Measurements from ENCODE around the gene IFIT5. TPM values are rescaled to one million over a fixed set of nuclear protein-coding genes. Genes with fewer than 3 reads are reported as not detected.

IFIT5 gene
- total and polyA plus RNA-seq, 7 experiments from 2014 or later: 13.0 to 34.0 (median 18.6) TPM

DNA sequence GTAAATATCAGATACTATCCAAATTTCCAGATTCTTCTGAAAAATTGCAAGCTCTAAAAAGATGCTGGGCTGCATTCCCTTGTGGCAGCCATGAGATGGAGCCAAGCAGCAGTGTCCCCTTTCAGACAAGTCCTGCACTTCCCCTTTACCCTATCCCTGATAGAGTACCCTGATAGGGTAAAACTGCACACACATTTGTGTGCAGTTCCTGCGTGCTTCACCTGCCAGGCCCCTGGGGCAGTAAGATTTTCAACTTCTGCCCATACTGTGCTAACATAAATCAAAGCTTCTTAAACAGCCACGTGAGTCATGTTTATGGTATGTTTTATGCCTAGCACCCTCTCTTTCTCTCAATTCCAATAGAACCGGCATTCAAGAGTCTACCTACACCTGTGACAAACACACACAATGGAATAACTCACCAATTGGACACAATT, 52.2 kb downstream of the IFIT5 start:
- H3K27ac Mint-ChIP-seq: no peak overlapping the region
- no peaks in the 10 kb centered on the region for H3K9me3 ChIP-seq (ENCODE audit: control insufficient read depth in 2 of 3, low read length in 3 of 3)
- H3K36me3 Mint-ChIP-seq: peaks cover 0 to 2% (median 0%) of the 10 kb centered on the region in 5 donors
- intact Hi-C loops (cut with micrococcal nuclease): no loop called here
- ChIA-PET POLR2A (no interaction called here), CTCF (no interaction called here)
- H3K27me3 Mint-ChIP-seq: peaks cover 0 to 23% (median 3%) of the 10 kb centered on the region in 5 donors
- DNase-seq: no peak
- H3K4me3 Mint-ChIP-seq: no peak overlapping the region
- H3K4me3 ChIP-seq (ENCODE audit: low read length): no peak overlapping the region
- peaks cover 0 to 11% (median 0%) of the 10 kb centered on the region in 7 donors for H3K4me1 Mint-ChIP-seq
- H3K9me3 Mint-ChIP-seq: no peaks in the 10 kb centered on the region
- H3K27ac ChIP-seq (ENCODE audit: low read depth, low read length): no peak overlapping the region
- no peaks in the 10 kb centered on the region for H3K27me3 ChIP-seq (ENCODE audit: control insufficient read depth in 2 of 2, insufficient read depth in 2 of 2, low read length in 2 of 2)
- H3K36me3 ChIP-seq (ENCODE audit: control insufficient read depth in 2 of 3, insufficient read depth in 3 of 3, low read length in 3 of 3): no peaks in the 10 kb centered on the region
- peak; percentile 50 for ATAC-seq
- H3K4me1 ChIP-seq (ENCODE audit: control insufficient read depth in 2 of 2, insufficient read depth in 2 of 2, low read length in 2 of 2): no peaks in the 10 kb centered on the region

DNA sequence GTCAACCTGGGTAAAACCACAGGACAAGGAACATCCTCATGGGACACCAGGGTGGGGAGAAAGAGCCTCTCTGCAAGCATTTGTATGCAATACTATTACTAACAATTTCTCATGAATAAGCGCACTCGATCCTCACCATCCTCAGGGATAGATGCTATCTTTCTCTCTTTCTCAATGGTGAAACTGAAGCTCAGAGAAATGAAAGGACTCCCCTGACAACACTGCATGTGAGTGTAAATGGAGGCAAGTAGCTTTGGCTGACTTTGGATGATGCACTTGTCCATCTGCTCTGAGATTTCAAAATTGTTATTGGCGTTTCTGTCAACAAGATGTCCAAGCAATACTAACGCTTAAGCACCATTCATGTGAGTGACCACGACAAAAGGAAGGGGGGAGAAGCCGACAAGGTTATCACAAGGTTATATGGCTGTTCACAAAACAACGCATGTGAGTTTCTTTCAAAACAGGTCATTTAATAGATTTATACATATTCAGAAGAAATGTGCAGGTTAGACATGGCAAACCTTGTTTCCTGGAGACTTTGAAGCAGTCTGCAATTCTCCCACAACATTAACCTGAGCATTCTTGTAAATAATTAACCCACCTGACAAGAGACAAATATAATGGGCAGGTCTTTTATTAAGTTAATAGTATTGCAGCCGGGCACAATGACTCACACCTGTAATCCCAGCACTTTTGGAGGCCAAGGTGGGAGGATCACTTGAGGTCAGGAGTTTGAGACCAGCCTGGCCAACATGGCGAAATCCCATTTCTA, 54.0 kb downstream of the IFIT5 start:
- Mint-ChIP-seq H3K9me3 (no peaks in the 10 kb centered on the region), H3K27me3 (peaks cover 0 to 16% (median 3%) of the 10 kb centered on the region in 5 donors), H3K4me1 (peaks cover 0 to 11% (median 0%) of the 10 kb centered on the region in 7 donors), H3K36me3 (peaks cover 0 to 2% (median 0%) of the 10 kb centered on the region in 5 donors), H3K4me3 (no peak overlapping the region), H3K27ac (no peak overlapping the region)
- intact Hi-C loops (cut with micrococcal nuclease): no loop called here
- H3K9me3 ChIP-seq (ENCODE audit: control insufficient read depth in 2 of 3, low read length in 3 of 3): no peaks in the 10 kb centered on the region
- CTCF ChIA-PET: no interaction called here
- no peaks in the 10 kb centered on the region for H3K27me3 ChIP-seq (ENCODE audit: control insufficient read depth in 2 of 2, insufficient read depth in 2 of 2, low read length in 2 of 2)
- POLR2A ChIA-PET: no interaction called here
- no peak overlapping the region for H3K27ac ChIP-seq (ENCODE audit: low read depth, low read length)
- ATAC-seq (no peak), DNase-seq (no peak)
- H3K4me1 ChIP-seq (ENCODE audit: control insufficient read depth in 2 of 2, insufficient read depth in 2 of 2, low read length in 2 of 2): no peaks in the 10 kb centered on the region
- H3K36me3 ChIP-seq (ENCODE audit: control insufficient read depth in 2 of 3, insufficient read depth in 3 of 3, low read length in 3 of 3): no peaks in the 10 kb centered on the region
- no peak overlapping the region for H3K4me3 ChIP-seq (ENCODE audit: low read length)

DNA sequence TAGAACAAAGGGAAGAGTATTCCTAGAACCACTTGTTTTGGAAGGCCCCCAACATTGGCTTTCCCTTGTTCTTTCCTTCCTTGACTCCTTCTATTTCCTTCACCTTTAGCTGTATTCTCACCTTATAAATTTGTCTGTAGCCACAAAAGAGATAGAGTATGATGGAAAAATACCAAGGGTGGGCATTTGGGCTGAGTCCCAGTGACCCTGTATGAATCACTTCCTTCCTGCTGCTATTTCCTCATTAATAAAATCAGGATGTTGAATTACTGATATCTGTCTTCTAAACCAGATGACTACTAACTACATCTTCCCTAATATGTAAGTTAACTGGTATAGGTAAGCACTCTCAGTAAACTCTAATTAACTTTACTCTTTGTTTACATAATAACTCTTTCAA, 55.1 kb downstream of the IFIT5 start:
- H3K27me3 ChIP-seq (ENCODE audit: control insufficient read depth in 2 of 2, insufficient read depth in 2 of 2, low read length in 2 of 2): no peaks in the 10 kb centered on the region
- Mint-ChIP-seq H3K9me3 (no peaks in the 10 kb centered on the region), H3K27me3 (peaks cover 0 to 24% (median 4%) of the 10 kb centered on the region in 5 donors), H3K27ac (no peak overlapping the region), H3K4me3 (no peak overlapping the region), H3K4me1 (peaks cover 0 to 11% (median 0%) of the 10 kb centered on the region in 7 donors), H3K36me3 (peaks cover 0 to 2% (median 0%) of the 10 kb centered on the region in 5 donors)
- no peaks in the 10 kb centered on the region for H3K4me1 ChIP-seq (ENCODE audit: control insufficient read depth in 2 of 2, insufficient read depth in 2 of 2, low read length in 2 of 2)
- CTCF ChIA-PET: no interaction called here
- H3K36me3 ChIP-seq (ENCODE audit: control insufficient read depth in 2 of 3, insufficient read depth in 3 of 3, low read length in 3 of 3): no peaks in the 10 kb centered on the region
- intact Hi-C loops (cut with micrococcal nuclease): no loop called here
- no peak overlapping the region for H3K4me3 ChIP-seq (ENCODE audit: low read length)
- H3K27ac ChIP-seq (ENCODE audit: low read depth, low read length): no peak overlapping the region
- DNase-seq: no peak
- no peaks in the 10 kb centered on the region for H3K9me3 ChIP-seq (ENCODE audit: control insufficient read depth in 2 of 3, low read length in 3 of 3)
- POLR2A ChIA-PET: no interaction called here
- no peak for ATAC-seq

Other genes starting within 250 kb of the IFIT5 start
- gene CH25H, start 207.3 kb upstream of the IFIT5 start, total RNA-seq: under 1 TPM in 1 of 5 experiments, not detected in 4; 0.34 TPM
- under 1 TPM in 1 of 2 donors, not detected in 1; 0.11 TPM for gene CH25H, start 207.3 kb upstream of the IFIT5 start, polyA plus RNA-seq
- gene LIPA, start 162.8 kb upstream of the IFIT5 start, total RNA-seq: 10 to 100 TPM; 19.9 to 49.9 (median 48.3) TPM
- gene LIPA, start 162.8 kb upstream of the IFIT5 start, polyA plus RNA-seq: 10 to 100 TPM; 95.8 to 97.8 TPM
- gene IFIT2, start 112.5 kb upstream of the IFIT5 start, total RNA-seq: 10 to 100 TPM in 1 of 5 experiments, 1 to 10 TPM in 4; 6.0 to 16.4 (median 8.4) TPM
- gene IFIT2, start 112.5 kb upstream of the IFIT5 start, polyA plus RNA-seq: 1 to 10 TPM; 4.4 to 9.9 TPM
- 10 to 100 TPM in 1 of 5 experiments, 1 to 10 TPM in 4; 1.8 to 22.3 (median 3.2) TPM for gene IFIT3, start 86.6 kb upstream of the IFIT5 start, total RNA-seq
- gene IFIT3, start 86.6 kb upstream of the IFIT5 start, polyA plus RNA-seq: 10 to 100 TPM in 1 of 2 donors, 1 to 10 TPM in 1; 4.1 to 13.1 TPM
- not detected for gene IFIT1B, start 36.5 kb upstream of the IFIT5 start, total RNA-seq
- gene IFIT1B, start 36.5 kb upstream of the IFIT5 start, polyA plus RNA-seq: under 1 TPM in 1 of 2 donors, not detected in 1; 0.44 TPM
- gene IFIT1, start 21.9 kb upstream of the IFIT5 start, total RNA-seq: 10 to 100 TPM in 1 of 5 experiments, 1 to 10 TPM in 4; 1.7 to 15.7 (median 6.5) TPM
- 10 to 100 TPM in 1 of 2 donors, 1 to 10 TPM in 1; 4.7 to 16.5 TPM for gene IFIT1, start 21.9 kb upstream of the IFIT5 start, polyA plus RNA-seq
- not detected for gene SLC16A12, start 121.0 kb downstream of the IFIT5 start, total RNA-seq
- gene SLC16A12, start 121.0 kb downstream of the IFIT5 start, polyA plus RNA-seq: not detected
- gene PANK1, start 230.7 kb downstream of the IFIT5 start, total RNA-seq: 1 to 10 TPM in 2 of 5 experiments, under 1 TPM in 3; 0.49 to 5.9 (median 0.98) TPM
- under 1 TPM; 0.24 to 0.95 TPM for gene PANK1, start 230.7 kb downstream of the IFIT5 start, polyA plus RNA-seq

All from naive thymus-derived CD4-positive, alpha-beta T cell (primary cell).